HFF-Myc (cell line): Measurements from ENCODE around the gene LINC01488.

Experiments used
- DNase-seq: peaks from one replicate; pipeline ENCODE4 v3.0.0-alpha.2; 2011; ENCODE audit warnings: low read depth; ENCODE audit errors: extremely low read depth
- H3K4me3 ChIP-seq: replicated peaks from 2 replicates; pipeline ENCODE4 v1.5.1; 2011; ENCODE audit warnings: low read depth, mild to moderate bottlenecking, control low read depth, low read length
- TF ChIP-seq, protein P1 (sequence below): IDR thresholded peaks from 2 replicates; pipeline ENCODE4 v1.5.1; 2012; ENCODE audit warnings: mild to moderate bottlenecking, low read depth, low read length, control low read depth; ENCODE audit errors: missing control alignments

Gene LINC01488

GRCh38 chr11:69541501-69542313, 60.2 kb downstream of the LINC01488 start:
- H3K4me3 ChIP-seq = no peak overlapping the region
- TF ChIP-seq, protein P1, sequence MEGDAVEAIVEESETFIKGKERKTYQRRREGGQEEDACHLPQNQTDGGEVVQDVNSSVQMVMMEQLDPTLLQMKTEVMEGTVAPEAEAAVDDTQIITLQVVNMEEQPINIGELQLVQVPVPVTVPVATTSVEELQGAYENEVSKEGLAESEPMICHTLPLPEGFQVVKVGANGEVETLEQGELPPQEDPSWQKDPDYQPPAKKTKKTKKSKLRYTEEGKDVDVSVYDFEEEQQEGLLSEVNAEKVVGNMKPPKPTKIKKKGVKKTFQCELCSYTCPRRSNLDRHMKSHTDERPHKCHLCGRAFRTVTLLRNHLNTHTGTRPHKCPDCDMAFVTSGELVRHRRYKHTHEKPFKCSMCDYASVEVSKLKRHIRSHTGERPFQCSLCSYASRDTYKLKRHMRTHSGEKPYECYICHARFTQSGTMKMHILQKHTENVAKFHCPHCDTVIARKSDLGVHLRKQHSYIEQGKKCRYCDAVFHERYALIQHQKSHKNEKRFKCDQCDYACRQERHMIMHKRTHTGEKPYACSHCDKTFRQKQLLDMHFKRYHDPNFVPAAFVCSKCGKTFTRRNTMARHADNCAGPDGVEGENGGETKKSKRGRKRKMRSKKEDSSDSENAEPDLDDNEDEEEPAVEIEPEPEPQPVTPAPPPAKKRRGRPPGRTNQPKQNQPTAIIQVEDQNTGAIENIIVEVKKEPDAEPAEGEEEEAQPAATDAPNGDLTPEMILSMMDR = no peak
- no peak for DNase-seq

- no peak for DNase-seq
- no peak overlapping the region for H3K4me3 ChIP-seq
- TF ChIP-seq, protein P1 = no peak
These were observed 61.1 kb downstream of the LINC01488 start for GRCh38 chr11:69542314-69543168.
